ENCODE results near the gene KLF4. TPM values are rescaled to one million over a fixed set of nuclear protein-coding genes. Genes with fewer than 3 reads are reported as not detected.

Gene KLF4
- total RNA-seq, 2 experiments from 2014 or later, result 3.4 TPM

DNA sequence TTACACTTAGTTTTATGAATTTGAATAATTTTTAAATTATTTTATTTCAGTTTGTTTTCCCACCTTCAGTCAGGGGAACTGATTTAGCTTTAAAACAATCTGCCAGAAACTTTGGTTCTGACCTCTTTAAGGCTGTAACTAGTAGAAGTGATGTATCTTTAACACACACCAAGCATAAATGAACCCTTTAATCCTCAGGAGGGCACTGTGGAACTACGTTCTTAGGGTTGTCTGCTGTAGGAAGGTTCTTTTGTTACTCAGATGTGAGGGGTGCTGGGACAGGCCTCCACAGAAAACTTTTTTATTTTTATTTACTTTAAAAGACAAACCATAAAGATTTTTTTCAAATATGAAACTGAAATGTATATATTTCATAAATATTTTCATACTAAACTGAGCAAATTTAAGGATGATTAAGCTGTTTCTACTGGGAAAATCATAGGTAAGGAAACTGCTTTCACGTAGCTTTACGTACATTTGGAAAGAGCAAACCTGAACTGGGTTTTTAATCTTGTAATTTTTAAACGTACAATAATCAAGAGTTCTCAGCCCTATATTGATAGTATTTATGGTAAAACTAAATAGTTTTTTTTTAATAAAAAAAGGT lies 5.3 kb downstream of the KLF4 start:
- Mint-ChIP-seq H3K27me3 (ENCODE audit: low read depth) (peaks cover 33% of the 10 kb centered on the region), H3K36me3 (ENCODE audit: low read depth) (no peaks in the 10 kb centered on the region), H3K9me3 (no peaks in the 10 kb centered on the region), H3K27ac (no peak overlapping the region), H3K4me1 (ENCODE audit: low read depth) (no peaks in the 10 kb centered on the region), H3K4me3 (no peak overlapping the region)
- intact Hi-C loops (cut with micrococcal nuclease), result loop anchor here (2.0 to 10.0 kb wide), 5 partner anchors 951 to 1921 kb away; no protein-coding TSS in a partner anchor
- DNase-seq, result peak; percentile 23
- CTCF ChIA-PET, result interaction anchor here (0.6 kb wide), 1 partner anchor 493 kb away, joined by 3 read pairs; no protein-coding TSS in a partner anchor

- intact Hi-C loops (cut with micrococcal nuclease), result loop anchor here (2.0 to 10.0 kb wide), 5 partner anchors 951 to 1921 kb away; no protein-coding TSS in a partner anchor
- no peaks in the 10 kb centered on the region for H3K36me3 Mint-ChIP-seq (ENCODE audit: low read depth)
- no peak overlapping the region for H3K4me3 Mint-ChIP-seq
- DNase-seq, result no peak
- CTCF ChIA-PET, result no interaction called here
- no peaks in the 10 kb centered on the region for H3K9me3 Mint-ChIP-seq
- no peak overlapping the region for H3K27ac Mint-ChIP-seq
- no peaks in the 10 kb centered on the region for H3K4me1 Mint-ChIP-seq (ENCODE audit: low read depth)
- peaks cover 29% of the 10 kb centered on the region for H3K27me3 Mint-ChIP-seq (ENCODE audit: low read depth)
Observed at GRCh38 chr9:107483666-107484065, 5.9 kb downstream of the KLF4 start.

DNA sequence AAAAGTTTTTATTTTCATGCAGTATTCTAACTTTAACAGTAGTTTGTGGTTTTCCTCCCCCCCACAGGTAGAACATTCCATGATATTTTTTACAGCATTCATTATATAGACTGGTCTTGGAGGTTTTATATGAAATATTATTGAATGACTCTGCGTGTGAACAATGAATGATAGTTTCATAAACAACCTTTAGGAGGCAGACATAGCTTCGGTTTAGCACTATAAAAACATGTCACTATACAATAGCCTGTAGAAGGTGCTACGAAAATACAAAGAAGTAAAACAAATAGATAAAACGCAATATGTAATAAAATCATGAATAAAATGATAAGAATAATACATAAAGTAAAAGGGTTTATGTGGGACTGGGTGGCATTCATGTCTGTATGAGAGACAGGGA lies 8.5 kb downstream of the KLF4 start:
- CTCF ChIA-PET, result no interaction called here

GRCh38 chr9:107480386-107480789 lies 9.2 kb downstream of the KLF4 start:
- Mint-ChIP-seq H3K27ac (no peak overlapping the region), H3K36me3 (ENCODE audit: low read depth) (no peaks in the 10 kb centered on the region), H3K9me3 (no peaks in the 10 kb centered on the region), H3K27me3 (ENCODE audit: low read depth) (peaks cover 11% of the 10 kb centered on the region), H3K4me1 (ENCODE audit: low read depth) (no peaks in the 10 kb centered on the region), H3K4me3 (no peak overlapping the region)
- intact Hi-C loops (cut with micrococcal nuclease), result loop anchor here (5.0 to 10.0 kb wide), 4 partner anchors 954 to 1924 kb away; no protein-coding TSS in a partner anchor
- CTCF ChIA-PET, result no interaction called here
- no peak for DNase-seq

More for the DNA sequence above, 8.5 kb downstream of the KLF4 start:
- Mint-ChIP-seq H3K27ac (no peak overlapping the region), H3K27me3 (ENCODE audit: low read depth) (peaks cover 17% of the 10 kb centered on the region), H3K9me3 (no peaks in the 10 kb centered on the region), H3K4me3 (no peak overlapping the region), H3K36me3 (ENCODE audit: low read depth) (no peaks in the 10 kb centered on the region), H3K4me1 (ENCODE audit: low read depth) (no peaks in the 10 kb centered on the region)
- DNase-seq, result no peak
- intact Hi-C loops (cut with micrococcal nuclease), result loop anchor here (5.0 to 10.0 kb wide), 4 partner anchors 954 to 1924 kb away; no protein-coding TSS in a partner anchor

GRCh38 chr9:107478805-107479204 lies 10.8 kb downstream of the KLF4 start:
- H3K4me1 Mint-ChIP-seq (ENCODE audit: low read depth), result no peaks in the 10 kb centered on the region
- H3K27ac Mint-ChIP-seq, result no peak overlapping the region
- H3K9me3 Mint-ChIP-seq, result no peaks in the 10 kb centered on the region
- DNase-seq, result no peak
- peaks cover 9% of the 10 kb centered on the region for H3K27me3 Mint-ChIP-seq (ENCODE audit: low read depth)
- intact Hi-C loops (cut with micrococcal nuclease), result no loop called here
- no peak overlapping the region for H3K4me3 Mint-ChIP-seq
- CTCF ChIA-PET, result no interaction called here
- no peaks in the 10 kb centered on the region for H3K36me3 Mint-ChIP-seq (ENCODE audit: low read depth)

DNA sequence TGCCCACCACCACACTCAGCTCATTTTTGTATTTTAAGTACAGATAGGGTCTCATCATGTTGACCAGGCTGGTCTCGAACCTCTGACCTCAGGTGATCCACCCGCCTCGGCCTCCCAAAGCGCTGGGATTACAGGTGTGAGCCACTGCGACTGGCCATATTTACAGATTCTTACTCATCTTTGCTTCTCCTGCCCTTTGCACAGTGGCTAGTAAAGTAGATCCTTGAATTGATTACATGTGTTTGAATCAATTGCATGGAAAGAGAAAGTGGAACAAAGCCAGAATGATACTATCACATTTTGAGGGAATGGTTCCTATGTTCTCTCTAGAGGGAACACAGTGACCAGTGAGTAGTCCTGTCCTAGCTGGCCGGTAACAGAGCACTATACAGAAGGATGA lies 15.4 kb downstream of the KLF4 start:
- no peak overlapping the region for H3K4me3 Mint-ChIP-seq

GRCh38 chr9:107472581-107473340 lies 16.8 kb downstream of the KLF4 start:
- no peak for DNase-seq
- CTCF ChIA-PET, result no interaction called here
- Mint-ChIP-seq H3K4me1 (ENCODE audit: low read depth) (no peaks in the 10 kb centered on the region), H3K9me3 (no peaks in the 10 kb centered on the region), H3K4me3 (no peak overlapping the region), H3K27ac (no peak overlapping the region), H3K27me3 (ENCODE audit: low read depth) (peaks cover 5% of the 10 kb centered on the region), H3K36me3 (ENCODE audit: low read depth) (no peaks in the 10 kb centered on the region)
- intact Hi-C loops (cut with micrococcal nuclease), result no loop called here

More for the DNA sequence above, 15.4 kb downstream of the KLF4 start:
- intact Hi-C loops (cut with micrococcal nuclease), result no loop called here
- CTCF ChIA-PET, result no interaction called here
- peaks cover 11% of the 10 kb centered on the region for H3K27me3 Mint-ChIP-seq (ENCODE audit: low read depth)
- no peak overlapping the region for H3K27ac Mint-ChIP-seq
- no peaks in the 10 kb centered on the region for H3K4me1 Mint-ChIP-seq (ENCODE audit: low read depth)
- H3K36me3 Mint-ChIP-seq (ENCODE audit: low read depth), result no peaks in the 10 kb centered on the region
- no peaks in the 10 kb centered on the region for H3K9me3 Mint-ChIP-seq
- no peak for DNase-seq

GRCh38 chr9:107471552-107471951 lies 18.0 kb downstream of the KLF4 start:
- Mint-ChIP-seq H3K27ac (no peak overlapping the region), H3K4me3 (no peak overlapping the region), H3K4me1 (ENCODE audit: low read depth) (peaks cover 2% of the 10 kb centered on the region), H3K9me3 (no peaks in the 10 kb centered on the region), H3K27me3 (ENCODE audit: low read depth) (peaks cover 15% of the 10 kb centered on the region), H3K36me3 (ENCODE audit: low read depth) (no peaks in the 10 kb centered on the region)
- no peak for DNase-seq
- CTCF ChIA-PET, result no interaction called here
- intact Hi-C loops (cut with micrococcal nuclease), result no loop called here

DNA sequence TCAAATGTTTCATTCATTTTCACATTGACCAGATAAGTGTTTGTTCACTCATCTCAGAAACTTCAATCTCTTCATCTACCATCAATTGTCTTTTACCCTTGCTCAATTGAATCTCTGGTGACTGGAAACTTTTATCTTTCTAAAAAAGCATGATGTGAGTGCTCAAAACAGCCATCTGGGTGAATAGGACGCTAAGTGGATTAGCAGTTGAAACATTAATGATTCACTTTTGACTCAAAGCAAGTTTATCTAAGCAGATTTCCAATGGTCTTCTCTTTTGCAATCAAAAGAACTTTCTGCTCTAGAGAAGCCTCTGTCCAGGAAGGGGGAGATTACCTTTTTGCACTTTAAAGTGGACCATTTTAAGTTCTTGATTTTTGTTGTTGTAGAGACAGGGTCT lies 22.2 kb downstream of the KLF4 start:
- H3K36me3 Mint-ChIP-seq (ENCODE audit: low read depth), result no peaks in the 10 kb centered on the region
- no peak for DNase-seq
- CTCF ChIA-PET, result no interaction called here
- no peak overlapping the region for H3K4me3 Mint-ChIP-seq
- H3K27me3 Mint-ChIP-seq (ENCODE audit: low read depth), result peaks cover 34% of the 10 kb centered on the region
- no peaks in the 10 kb centered on the region for H3K9me3 Mint-ChIP-seq
- intact Hi-C loops (cut with micrococcal nuclease), result loop anchor here (5.0 kb wide), 2 partner anchors 1100 to 1295 kb away; no protein-coding TSS in a partner anchor
- peaks cover 7% of the 10 kb centered on the region for H3K4me1 Mint-ChIP-seq (ENCODE audit: low read depth)
- no peak overlapping the region for H3K27ac Mint-ChIP-seq

GRCh38 chr9:107466826-107467225 lies 22.7 kb downstream of the KLF4 start:
- Mint-ChIP-seq H3K4me3 (no peak overlapping the region), H3K9me3 (no peaks in the 10 kb centered on the region), H3K27me3 (ENCODE audit: low read depth) (peaks cover 39% of the 10 kb centered on the region), H3K27ac (no peak overlapping the region), H3K4me1 (ENCODE audit: low read depth) (peaks cover 7% of the 10 kb centered on the region), H3K36me3 (ENCODE audit: low read depth) (no peaks in the 10 kb centered on the region)
- DNase-seq, result no peak
- intact Hi-C loops (cut with micrococcal nuclease), result loop anchor here (5.0 kb wide), 2 partner anchors 1100 to 1295 kb away; no protein-coding TSS in a partner anchor
- CTCF ChIA-PET, result no interaction called here

GRCh38 chr9:107465467-107466451 lies 23.8 kb downstream of the KLF4 start:
- Mint-ChIP-seq H3K4me3 (peak overlapping the region; percentile 16), H3K36me3 (ENCODE audit: low read depth) (no peaks in the 10 kb centered on the region), H3K27ac (no peak overlapping the region), H3K27me3 (ENCODE audit: low read depth) (peaks cover 36% of the 10 kb centered on the region), H3K9me3 (no peaks in the 10 kb centered on the region), H3K4me1 (ENCODE audit: low read depth) (peaks cover 7% of the 10 kb centered on the region)
- peak; percentile 41 for DNase-seq
- intact Hi-C loops (cut with micrococcal nuclease), result loop anchor here (5.0 kb wide), 2 partner anchors 1102 to 1297 kb away; no protein-coding TSS in a partner anchor
- CTCF ChIA-PET, result interaction anchor here (0.6 to 1.9 kb wide), 3 partner anchors 40 to 112 kb away, joined by 3 to 6 read pairs (median 3); no protein-coding TSS in a partner anchor

GRCh38 chr9:107464516-107464915 lies 25.1 kb downstream of the KLF4 start:
- CTCF ChIA-PET, result interaction anchor here (1.9 kb wide), 1 partner anchor 39 kb away, joined by 6 read pairs; no protein-coding TSS in a partner anchor
- no peaks in the 10 kb centered on the region for H3K36me3 Mint-ChIP-seq (ENCODE audit: low read depth)
- H3K27me3 Mint-ChIP-seq (ENCODE audit: low read depth), result peaks cover 36% of the 10 kb centered on the region
- H3K4me3 Mint-ChIP-seq, result no peak overlapping the region
- no peaks in the 10 kb centered on the region for H3K9me3 Mint-ChIP-seq
- intact Hi-C loops (cut with micrococcal nuclease), result no loop called here
- peaks cover 7% of the 10 kb centered on the region for H3K4me1 Mint-ChIP-seq (ENCODE audit: low read depth)
- no peak overlapping the region for H3K27ac Mint-ChIP-seq
- no peak for DNase-seq
